ENCODE data around the gene AIDA.
"Not testable (repeated sequence)": the region's sequence is repeated elsewhere in the genome, so short reads cannot be mapped to it uniquely, and the experiment has no call there.

The AIDA gene

GRCh38 chr1:222711319-222712252, 705 bp downstream of the AIDA start:
- peak; percentile 81 for DNase-seq

DNA sequence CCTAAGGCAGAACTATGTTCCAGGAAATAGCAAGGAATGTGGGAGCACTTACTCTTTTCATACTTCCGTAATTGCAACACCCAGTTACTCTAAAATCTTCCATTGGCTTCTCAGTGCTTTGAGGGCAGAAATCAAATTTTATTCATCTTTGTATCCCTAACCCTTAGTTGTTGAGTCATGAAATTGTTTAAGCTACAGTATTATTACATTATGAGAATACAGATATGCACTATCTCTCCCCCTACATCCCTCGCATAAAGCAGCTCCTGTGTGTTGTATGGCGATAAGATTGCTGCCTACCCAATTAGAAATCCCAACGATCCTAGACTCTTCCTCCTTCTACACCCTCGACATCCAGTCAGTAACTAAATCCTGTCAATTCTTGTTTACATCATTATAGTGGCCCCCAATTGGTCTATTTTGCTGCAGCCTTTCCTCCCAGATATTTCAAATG, 2.6 kb downstream of the AIDA start:
- DNase-seq = no peak

- DNase-seq = no peak
Measured at GRCh38 chr1:222706815-222707214, 5.5 kb downstream of the AIDA start.

DNA sequence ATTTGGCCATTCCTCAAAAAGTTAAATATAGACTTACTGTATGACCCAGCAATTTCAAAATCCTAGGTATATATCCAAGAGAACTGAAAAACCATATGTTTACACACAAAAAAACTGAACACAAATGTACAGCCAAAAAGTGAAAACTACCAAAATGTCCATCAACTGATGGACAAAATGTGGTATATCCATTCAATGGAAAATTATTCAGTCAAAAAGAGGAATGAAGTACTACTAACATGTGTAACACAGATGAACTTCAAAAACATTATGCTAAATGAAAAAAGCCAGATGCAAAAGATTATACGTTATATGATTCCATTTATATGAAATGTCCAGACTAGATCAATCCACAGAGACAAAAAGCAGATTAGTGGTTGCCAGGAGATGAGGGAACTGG, 8.0 kb downstream of the AIDA start:
- no peak for DNase-seq

DNA sequence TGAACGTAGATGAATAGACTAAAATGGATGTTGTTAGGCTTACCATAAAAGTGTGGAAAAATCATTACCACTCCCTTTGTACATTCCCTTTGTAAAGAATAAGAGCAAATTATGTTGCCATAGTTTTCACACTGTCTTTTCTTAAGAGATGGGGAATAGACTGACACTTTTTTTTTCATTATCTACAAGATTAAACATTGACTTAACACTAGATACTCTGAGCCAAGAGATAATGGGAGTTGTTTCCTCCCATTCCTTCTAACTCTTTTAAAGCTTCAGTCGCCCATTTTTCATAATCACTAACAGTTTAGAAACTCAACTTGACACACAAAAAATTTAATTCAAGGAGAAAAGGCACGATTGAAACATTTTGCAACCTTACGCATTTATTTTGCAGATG, 10.1 kb downstream of the AIDA start:
- peak; percentile 12 for DNase-seq

GRCh38 chr1:222697826-222698225, 14.5 kb downstream of the AIDA start:
- no peak for DNase-seq

GRCh38 chr1:222697203-222697602, 15.1 kb downstream of the AIDA start:
- no peak for DNase-seq

DNA sequence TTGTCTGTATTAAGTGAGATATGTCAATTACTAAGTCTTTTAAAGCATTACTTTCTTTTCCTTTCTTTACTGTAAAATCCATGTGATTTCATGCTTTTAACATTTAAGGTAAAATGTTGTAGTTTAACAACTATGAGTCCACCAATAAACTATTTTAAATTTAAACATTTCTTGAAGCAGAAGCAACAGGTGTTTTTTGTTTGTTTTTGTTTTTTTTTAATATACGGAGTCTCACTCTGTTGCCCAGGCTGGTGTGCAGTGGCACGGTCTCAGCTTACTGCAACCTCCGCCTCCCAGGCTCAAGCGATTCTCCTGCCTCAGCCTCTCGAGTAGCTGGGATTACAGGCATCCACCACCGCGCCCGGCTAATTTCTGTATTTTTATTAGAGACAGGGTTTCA, 15.6 kb downstream of the AIDA start:
- no peak for DNase-seq

GRCh38 chr1:222694927-222695326, 17.4 kb downstream of the AIDA start:
- DNase-seq = no peak

DNA sequence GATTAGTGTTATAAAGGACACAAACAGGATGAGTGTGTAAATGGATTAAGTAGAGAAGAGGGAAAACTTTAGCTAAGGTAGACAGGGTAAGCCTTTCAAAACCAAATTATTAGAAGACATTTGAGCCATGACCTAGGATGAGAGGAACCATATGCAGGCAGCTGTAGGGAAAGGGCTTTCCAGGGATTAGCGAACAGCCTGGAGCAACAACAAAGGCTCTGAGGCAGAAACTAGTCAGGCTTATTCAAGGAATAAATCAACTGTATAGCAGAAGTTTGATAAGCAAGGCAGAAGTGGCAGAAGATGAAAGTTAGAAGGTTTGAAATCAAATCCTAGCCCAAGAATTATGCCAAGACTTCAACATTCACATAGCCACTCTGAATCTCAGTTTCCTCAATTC, 21.3 kb downstream of the AIDA start:
- DNase-seq = no peak

DNA sequence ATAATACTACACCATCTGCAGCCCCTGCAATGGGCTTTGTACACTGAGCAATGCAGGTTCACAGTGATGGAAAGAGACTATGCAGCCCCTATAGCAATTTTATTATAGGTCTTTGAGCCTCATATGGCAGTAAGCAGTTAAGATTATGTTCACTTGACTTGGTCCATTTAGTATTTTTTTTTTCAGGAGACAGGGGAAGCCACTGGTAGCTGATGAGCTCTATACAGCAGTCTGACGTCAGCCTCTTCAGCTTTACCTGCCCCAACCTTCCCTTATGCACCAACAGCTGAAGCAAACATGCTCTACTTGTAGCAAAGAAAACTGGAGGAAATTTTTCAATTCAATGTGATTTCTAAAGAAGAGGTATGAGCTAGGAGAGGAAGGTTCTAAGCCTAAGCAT, 32.2 kb downstream of the AIDA start:
- no peak for DNase-seq

- no peak for DNase-seq
Measured at GRCh38 chr1:222670110-222670509, 42.2 kb downstream of the AIDA start.

GRCh38 chr1:222669107-222669506, 43.2 kb downstream of the AIDA start:
- DNase-seq = not testable (repeated sequence)

- not testable (repeated sequence) for DNase-seq
Measured at GRCh38 chr1:222668184-222668583, 44.1 kb downstream of the AIDA start.

DNA sequence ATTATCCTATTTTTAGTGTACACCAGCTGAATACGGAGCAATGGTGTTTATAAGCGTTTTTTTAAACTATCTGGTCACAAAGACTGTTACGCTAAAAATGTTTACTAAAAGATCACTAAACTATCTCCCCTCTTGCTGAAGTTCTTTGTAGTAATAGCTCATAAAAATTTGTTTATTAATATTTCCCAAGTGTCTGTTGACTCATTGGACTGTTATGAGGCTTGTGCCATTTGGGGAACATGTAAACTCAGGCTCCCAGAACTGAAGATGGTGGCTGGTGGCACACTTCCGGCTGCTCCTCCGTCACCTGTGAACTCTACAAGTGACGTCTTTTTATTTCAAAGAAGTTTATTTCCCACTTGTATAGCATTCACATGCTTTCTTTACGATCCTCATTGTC, 46.3 kb downstream of the AIDA start:
- no peak for DNase-seq

GRCh38 chr1:222663431-222663934, 48.8 kb downstream of the AIDA start:
- DNase-seq = no peak

DNA sequence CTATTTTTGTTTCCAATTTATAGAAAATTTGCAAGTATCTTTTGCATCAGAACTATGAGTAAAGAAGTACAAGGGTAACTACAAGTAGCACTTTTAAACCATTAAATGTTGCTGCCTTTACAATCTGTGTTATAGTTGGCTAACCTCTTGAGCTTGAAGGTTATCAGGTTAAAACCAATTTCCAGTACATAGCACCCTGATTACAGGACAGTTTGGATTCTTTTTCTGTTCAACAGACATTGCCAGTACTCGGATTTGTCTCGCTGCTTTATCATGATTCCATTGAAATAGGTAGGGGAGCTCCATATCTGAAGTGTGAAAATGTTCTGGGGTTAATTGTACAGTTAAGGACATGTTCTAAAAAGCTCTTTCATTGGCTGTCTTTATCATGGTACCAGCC, 54.4 kb downstream of the AIDA start:
- DNase-seq = no peak

GRCh38 chr1:222656391-222657155, 55.7 kb downstream of the AIDA start:
- DNase-seq = no peak

GRCh38 chr1:222654849-222655248, 57.4 kb downstream of the AIDA start:
- DNase-seq = no peak

DNA sequence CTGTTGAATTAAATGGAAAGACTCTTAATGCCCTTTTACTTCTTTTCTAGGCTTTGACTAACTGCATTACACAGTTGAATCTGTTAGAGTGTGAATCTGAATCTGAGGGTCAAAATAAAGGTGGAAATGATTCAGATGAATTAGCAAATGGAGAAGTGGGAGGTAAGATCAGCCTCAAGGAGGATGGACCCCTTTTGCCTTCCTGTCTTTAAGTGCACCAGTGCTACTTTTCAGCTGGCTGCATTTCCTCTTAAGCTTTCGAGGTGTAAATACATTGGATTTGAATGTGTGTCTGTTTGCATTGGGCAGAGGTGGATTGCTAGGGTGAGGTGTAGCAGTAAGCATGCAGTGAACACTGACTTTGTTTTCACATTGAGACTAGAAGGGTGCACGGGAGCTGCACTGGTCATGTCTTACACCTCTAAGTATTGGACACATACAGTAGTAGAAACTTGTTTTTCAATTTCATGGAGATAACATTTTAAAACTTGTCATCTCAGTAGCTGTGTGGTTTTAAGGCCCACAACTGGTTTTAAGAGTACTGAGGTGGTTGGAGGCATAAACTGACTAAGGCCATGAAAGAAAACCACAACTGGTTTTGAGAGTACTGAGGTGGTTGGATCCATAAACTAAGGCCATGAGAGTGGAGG, 59.0 kb downstream of the AIDA start:
- DNase-seq = no peak

GRCh38 chr1:222652676-222653075, 59.6 kb downstream of the AIDA start:
- DNase-seq = no peak

DNA sequence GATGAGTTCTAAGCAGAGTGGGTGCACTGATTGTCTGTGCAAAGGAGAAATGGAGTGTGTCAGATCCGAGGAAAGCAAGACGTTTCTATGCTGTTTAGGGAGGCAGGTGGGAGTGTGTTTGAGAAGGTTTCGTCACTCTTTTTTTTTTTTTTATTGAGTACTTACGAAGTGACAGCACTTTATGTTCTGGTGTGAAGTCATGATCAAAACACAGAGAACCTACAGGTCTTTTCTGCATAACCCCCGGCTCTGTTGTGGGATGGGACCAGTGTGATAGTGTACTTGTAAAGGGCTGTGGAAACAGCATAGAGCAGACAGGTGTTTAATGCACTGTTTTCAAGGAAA, 67.7 kb downstream of the AIDA start:
- DNase-seq = no peak

- peak; percentile 97 for DNase-seq
Measured at GRCh38 chr1:222643938-222644635, 68.2 kb downstream of the AIDA start.
